Cardiac fibroblast (primary cell): ENCODE measurements around the gene TIGD7.

Source experiments
- DNase-seq, 2 donors: peaks; one replicate each; pipeline versions ENCODE4 v3.0.0 to v3.0.0-alpha.2; 2010; ENCODE audit warnings: low read depth in 2 of 2
- H3K4me3 ChIP-seq, 2 donors: replicated peaks in 1 of 2; 1 replicate in 1 of 2; 2 replicates in 1 of 2; pipeline ENCODE4 v1.5.1; 2011; ENCODE audit warnings: low read depth in 2 of 2, low read length in 2 of 2, mild to moderate bottlenecking in 2 of 2, moderate library complexity in 1 of 2
- CTCF ChIP-seq: IDR thresholded peaks from one replicate; pipeline ENCODE4 v1.5.1; 2011; ENCODE audit warnings: low read depth, mild to moderate bottlenecking, low read length, inconsistent platforms

Gene TIGD7

GRCh38 chr16:3256146-3256865 lies 48.9 kb downstream of the TIGD7 start, which contains the start of gene MEFV:
Gene MEFV, minus strand, starts transcription at chr16:3256633. Its CDS starts 46 bp downstream, at chr16:3256587.
- no peak within 1 kb of the TSS for H3K4me3 ChIP-seq
- TF ChIP-seq CTCF = no peak
- peak; percentile 38 to 64 for DNase-seq

- no peak for DNase-seq
- TF ChIP-seq CTCF = no peak
- no peak overlapping the region for H3K4me3 ChIP-seq
Observed at GRCh38 chr16:3254309-3254708, 50.9 kb downstream of the TIGD7 start.

GRCh38 chr16:3252967-3253366 lies 52.3 kb downstream of the TIGD7 start:
- DNase-seq = no peak
- no peak for TF ChIP-seq CTCF
- H3K4me3 ChIP-seq = no peak overlapping the region

- TF ChIP-seq CTCF = no peak
- no peak overlapping the region for H3K4me3 ChIP-seq
Observed at GRCh38 chr16:3249451-3249850, 55.8 kb downstream of the TIGD7 start.

GRCh38 chr16:3249020-3249419 lies 56.2 kb downstream of the TIGD7 start:
- TF ChIP-seq CTCF = no peak
- no peak overlapping the region for H3K4me3 ChIP-seq
- no peak for DNase-seq

More at GRCh38 chr16:3249451-3249850, 55.8 kb downstream of the TIGD7 start:
- DNase-seq = no peak
